Inferior parietal cortex (tissue), 1 donor: ENCODE data around the gene MCTP1.
"Not testable (repeated sequence)": the region's sequence is repeated elsewhere in the genome, so short reads cannot be mapped to it uniquely, and the experiment has no call there.

Source experiments
- DNase-seq: peaks from one replicate; pipeline ENCODE4 v3.0.0-alpha.2; 2016; ENCODE audit errors: extremely low spot score

The MCTP1 gene

GRCh38 chr5:94872526-94872925 lies 412.4 kb downstream of the MCTP1 start:
- DNase-seq: peak; percentile 53

- no peak for DNase-seq
These were observed 414.2 kb downstream of the MCTP1 start for GRCh38 chr5:94870511-94871183.

GRCh38 chr5:94869921-94870320 lies 415.0 kb downstream of the MCTP1 start:
- DNase-seq: no peak

- no peak for DNase-seq
These were observed 420.9 kb downstream of the MCTP1 start for GRCh38 chr5:94863951-94864350.

- no peak for DNase-seq
These were observed 427.8 kb downstream of the MCTP1 start for GRCh38 chr5:94857111-94857510.

- no peak for DNase-seq
These were observed 428.6 kb downstream of the MCTP1 start for GRCh38 chr5:94856257-94856800.

GRCh38 chr5:94855543-94855942 lies 429.4 kb downstream of the MCTP1 start:
- DNase-seq: no peak

GRCh38 chr5:94853120-94853519 lies 431.8 kb downstream of the MCTP1 start:
- no peak for DNase-seq

- DNase-seq: no peak
These were observed 433.9 kb downstream of the MCTP1 start for GRCh38 chr5:94850960-94851359.

GRCh38 chr5:94849821-94850736 lies 434.8 kb downstream of the MCTP1 start:
- DNase-seq: peak; percentile 75

GRCh38 chr5:94849324-94849723 lies 435.6 kb downstream of the MCTP1 start:
- no peak for DNase-seq

- no peak for DNase-seq
These were observed 437.2 kb downstream of the MCTP1 start for GRCh38 chr5:94847726-94848125.

GRCh38 chr5:94847019-94847418 lies 437.9 kb downstream of the MCTP1 start:
- no peak for DNase-seq

GRCh38 chr5:94845696-94846095 lies 439.2 kb downstream of the MCTP1 start:
- DNase-seq: not testable (repeated sequence)

- no peak for DNase-seq
These were observed 443.1 kb downstream of the MCTP1 start for GRCh38 chr5:94841598-94842322.

GRCh38 chr5:94833851-94834250 lies 451.0 kb downstream of the MCTP1 start:
- no peak for DNase-seq

- DNase-seq: no peak
These were observed 452.2 kb downstream of the MCTP1 start for GRCh38 chr5:94832685-94833084.

- no peak for DNase-seq
These were observed 454.4 kb downstream of the MCTP1 start for GRCh38 chr5:94830520-94830919.

- not testable (repeated sequence) for DNase-seq
These were observed 456.7 kb downstream of the MCTP1 start for GRCh38 chr5:94828222-94828621.

- no peak for DNase-seq
These were observed 464.4 kb downstream of the MCTP1 start for GRCh38 chr5:94820488-94820887.

GRCh38 chr5:94818904-94819303 lies 466.0 kb downstream of the MCTP1 start:
- no peak for DNase-seq
